GM23338 (cell line): ENCODE measurements around the gene PIK3C2G. TPM values are rescaled to one million over a fixed set of nuclear protein-coding genes. Genes with fewer than 3 reads are reported as not detected.

Experiments used
- ATAC-seq: fragments of 200-7000 bp; cut with Tn5 transposase; 3 replicates; pipeline ENCODE4 v1.9.1; 2020
- DNase-seq: peaks from one replicate; pipeline ENCODE4 v3.0.0-alpha.2; 2015; ENCODE audit warnings: low spot score
- H2AFZ ChIP-seq: fragments of 200-600 bp; sonication (generic); 2 replicates; pipeline ENCODE4 v1.8.0; 2016; ENCODE audit warnings: antibody characterized with exemption, mild to moderate bottlenecking, moderate library complexity
- H3F3A ChIP-seq: fragments of 200-600 bp; sonication (generic); replicated peaks from 2 replicates; pipeline ENCODE4 v1.8.0; 2017; ENCODE audit warnings: antibody characterized with exemption, mixed run types, low read depth
- H3K27ac ChIP-seq: fragments of 200-600 bp; sonication (generic); 2 replicates; pipeline ENCODE4 v1.6.1; 2016; ENCODE audit warnings: low read depth
- H3K27me3 ChIP-seq: fragments of 200-600 bp; sonication (generic); 2 replicates; pipeline ENCODE4 v1.8.0; 2016; ENCODE audit warnings: mild to moderate bottlenecking, mixed run types, moderate library complexity; ENCODE audit not compliant: insufficient read depth
- H3K36me3 ChIP-seq: fragments of 200-600 bp; sonication (generic); 2 replicates; pipeline ENCODE4 v1.8.0; 2016; ENCODE audit warnings: mild to moderate bottlenecking; ENCODE audit not compliant: insufficient read depth
- H3K4me1 ChIP-seq: fragments of 200-600 bp; sonication (generic); 2 replicates; pipeline ENCODE4 v1.8.0; 2016; ENCODE audit warnings: mild to moderate bottlenecking, moderate library complexity; ENCODE audit not compliant: insufficient read depth
- H3K4me2 ChIP-seq: fragments of 200-600 bp; sonication (generic); 2 replicates; pipeline ENCODE4 v1.7.1; 2017; ENCODE audit warnings: mixed run types
- H3K4me3 ChIP-seq: fragments of 200-600 bp; sonication (generic); 2 replicates; pipeline ENCODE4 v1.6.1; 2016; ENCODE audit warnings: mixed run types
- H3K79me2 ChIP-seq: fragments of 200-600 bp; sonication (generic); replicated peaks from 2 replicates; pipeline ENCODE4 v1.8.0; 2017; ENCODE audit warnings: mild to moderate bottlenecking; ENCODE audit not compliant: insufficient read depth
- H3K9me2 ChIP-seq: fragments of 200-600 bp; sonication (generic); 2 replicates; pipeline ENCODE4 v1.8.0; 2017; ENCODE audit not compliant: insufficient read depth
- H4K20me1 ChIP-seq: fragments of 200-600 bp; sonication (generic); replicated peaks from 2 replicates; pipeline ENCODE4 v1.8.0; 2017; ENCODE audit warnings: mild to moderate bottlenecking; ENCODE audit not compliant: insufficient read depth
- H3K27ac Mint-ChIP-seq: 2 replicates; pipeline ENCODE4 v1.8.0; 2020; ENCODE audit warnings: inconsistent platforms, mild to moderate bottlenecking, moderate library complexity, mixed read lengths
- H3K27me3 Mint-ChIP-seq: 3 replicates; pipeline ENCODE4 v1.8.0; 2022; ENCODE audit warnings: low read depth, mild to moderate bottlenecking, moderate library complexity, mixed read lengths, inconsistent platforms; ENCODE audit not compliant: insufficient read depth, poor library complexity
- H3K36me3 Mint-ChIP-seq: 3 replicates; pipeline ENCODE4 v1.8.0; 2021; ENCODE audit warnings: low read depth, mild to moderate bottlenecking, inconsistent platforms, moderate library complexity, mixed read lengths
- H3K4me1 Mint-ChIP-seq: 3 replicates; pipeline ENCODE4 v1.8.0; 2020; ENCODE audit warnings: mild to moderate bottlenecking, inconsistent platforms, mixed read lengths
- H3K4me3 Mint-ChIP-seq: 3 replicates; pipeline ENCODE4 v1.8.0; 2021; ENCODE audit warnings: moderate library complexity, mild to moderate bottlenecking, inconsistent platforms, mixed read lengths
- H3K9me3 Mint-ChIP-seq: 3 replicates; pipeline ENCODE4 v1.8.0; 2020; ENCODE audit warnings: moderate library complexity, mild to moderate bottlenecking, inconsistent platforms, mixed read lengths
- CREB1 ChIP-seq: fragments of 250-450 bp; sonication (Bioruptor Pico); IDR thresholded peaks from 2 replicates; pipeline ENCODE4 v1.5.0; 2020; ENCODE audit warnings: low read depth, mild to moderate bottlenecking, moderate library complexity
- EZH2 ChIP-seq: fragments of 200-600 bp; sonication (generic); IDR thresholded peaks from one replicate; pipeline ENCODE4 v1.8.0; 2017; ENCODE audit warnings: antibody characterized with exemption, mild to moderate bottlenecking, low read depth; ENCODE audit not compliant: unreplicated experiment
- EZH2phosphoT487 ChIP-seq: fragments of 200-600 bp; sonication (generic); IDR thresholded peaks from one replicate; pipeline ENCODE4 v1.8.1; 2018; ENCODE audit warnings: antibody characterized with exemption; ENCODE audit not compliant: unreplicated experiment
- JUNB ChIP-seq: IDR thresholded peaks from one replicate; pipeline ENCODE4 v1.6.1; 2016; ENCODE audit warnings: antibody characterized with exemption; ENCODE audit not compliant: unreplicated experiment
- NANOG ChIP-seq: IDR thresholded peaks from 2 replicates; pipeline ENCODE4 v1.6.1; 2016; ENCODE audit warnings: antibody characterized with exemption, borderline replicate concordance
- ZNF114 ChIP-seq: fragments of 250-450 bp; sonication (Bioruptor Pico); IDR thresholded peaks from 2 replicates; pipeline ENCODE4 v1.5.0; 2020; ENCODE audit warnings: mild to moderate bottlenecking, moderate library complexity
- polyA plus RNA-seq: library from polyadenylated mRNA; unstranded; fragments of >200 nt; fragmentation: Nextera tagmentation; extraction: Ambion mirVana; gene quantifications from 2 replicates; pipeline ENCODE4 v1.2.1, GENCODE V29; 2016
- total RNA-seq: library from RNA; depleted of rRNA; stranded (reverse); fragments of >200 nt; shearing (Covaris generic); gene quantifications from 2 replicates; pipeline ENCODE4 v1.2.3, GENCODE V29; 2014
- TF ChIP-seq, protein P1 (sequence below): IDR thresholded peaks from one replicate; pipeline ENCODE4 v1.6.1; 2018; ENCODE audit warnings: antibody characterized with exemption; ENCODE audit not compliant: unreplicated experiment
- TF ChIP-seq, protein P2 (sequence below), 2 experiments: fragments of 200-600 bp in 1 of 2; sonication (generic) in 1 of 2; conservative IDR thresholded peaks; 2 replicates each; pipeline versions ENCODE4 v1.5.1 to v1.6.1; 2016 to 2017; ENCODE audit warnings: antibody characterized with exemption in 2 of 2, low read depth in 2 of 2, mild to moderate bottlenecking in 2 of 2, moderate library complexity in 1 of 2
- TF ChIP-seq, protein P3 (sequence below): IDR thresholded peaks from 2 replicates; pipeline ENCODE4 v1.6.1; 2016; ENCODE audit warnings: antibody characterized with exemption

Gene PIK3C2G
- total and polyA plus RNA-seq, 2 experiments from 2014 or later = not detected

DNA sequence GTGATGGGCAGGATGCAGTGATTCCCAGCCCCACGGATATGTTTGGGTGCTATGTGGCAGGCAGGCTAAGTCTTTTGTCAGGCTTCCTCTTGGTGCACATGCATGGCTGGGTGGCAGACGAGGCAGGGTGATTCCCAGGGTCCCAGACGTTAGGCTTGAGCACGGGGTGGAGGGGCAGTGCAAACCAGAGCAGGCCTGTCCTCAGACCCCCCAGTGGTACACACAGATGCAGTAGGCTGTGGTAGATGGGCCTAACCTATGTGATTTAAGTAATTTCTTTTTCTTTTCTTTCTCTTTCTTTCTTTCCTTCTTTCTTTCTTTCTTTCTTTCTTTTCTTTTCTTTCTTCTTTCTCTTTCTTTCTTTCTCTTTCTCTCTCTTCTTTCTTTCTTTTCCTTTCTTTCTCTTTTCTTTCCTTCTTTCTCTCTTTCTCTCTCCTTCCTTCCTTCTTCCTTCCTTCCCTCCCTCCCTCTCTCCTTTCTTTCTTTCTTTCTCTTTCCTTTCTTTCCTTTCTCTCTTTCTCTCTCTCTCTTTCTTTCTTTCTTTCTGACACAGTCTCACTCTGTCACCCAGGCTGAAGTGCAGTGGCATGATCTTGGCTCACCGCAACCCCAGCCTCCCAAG lies 41.6 kb downstream of the PIK3C2G start (continued):
- TF ChIP-seq, protein P1, sequence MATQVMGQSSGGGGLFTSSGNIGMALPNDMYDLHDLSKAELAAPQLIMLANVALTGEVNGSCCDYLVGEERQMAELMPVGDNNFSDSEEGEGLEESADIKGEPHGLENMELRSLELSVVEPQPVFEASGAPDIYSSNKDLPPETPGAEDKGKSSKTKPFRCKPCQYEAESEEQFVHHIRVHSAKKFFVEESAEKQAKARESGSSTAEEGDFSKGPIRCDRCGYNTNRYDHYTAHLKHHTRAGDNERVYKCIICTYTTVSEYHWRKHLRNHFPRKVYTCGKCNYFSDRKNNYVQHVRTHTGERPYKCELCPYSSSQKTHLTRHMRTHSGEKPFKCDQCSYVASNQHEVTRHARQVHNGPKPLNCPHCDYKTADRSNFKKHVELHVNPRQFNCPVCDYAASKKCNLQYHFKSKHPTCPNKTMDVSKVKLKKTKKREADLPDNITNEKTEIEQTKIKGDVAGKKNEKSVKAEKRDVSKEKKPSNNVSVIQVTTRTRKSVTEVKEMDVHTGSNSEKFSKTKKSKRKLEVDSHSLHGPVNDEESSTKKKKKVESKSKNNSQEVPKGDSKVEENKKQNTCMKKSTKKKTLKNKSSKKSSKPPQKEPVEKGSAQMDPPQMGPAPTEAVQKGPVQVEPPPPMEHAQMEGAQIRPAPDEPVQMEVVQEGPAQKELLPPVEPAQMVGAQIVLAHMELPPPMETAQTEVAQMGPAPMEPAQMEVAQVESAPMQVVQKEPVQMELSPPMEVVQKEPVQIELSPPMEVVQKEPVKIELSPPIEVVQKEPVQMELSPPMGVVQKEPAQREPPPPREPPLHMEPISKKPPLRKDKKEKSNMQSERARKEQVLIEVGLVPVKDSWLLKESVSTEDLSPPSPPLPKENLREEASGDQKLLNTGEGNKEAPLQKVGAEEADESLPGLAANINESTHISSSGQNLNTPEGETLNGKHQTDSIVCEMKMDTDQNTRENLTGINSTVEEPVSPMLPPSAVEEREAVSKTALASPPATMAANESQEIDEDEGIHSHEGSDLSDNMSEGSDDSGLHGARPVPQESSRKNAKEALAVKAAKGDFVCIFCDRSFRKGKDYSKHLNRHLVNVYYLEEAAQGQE = no peak
- no peak for TF ChIP-seq CREB1 (CRISPR knock-in tag)
- TF ChIP-seq, protein P2, sequence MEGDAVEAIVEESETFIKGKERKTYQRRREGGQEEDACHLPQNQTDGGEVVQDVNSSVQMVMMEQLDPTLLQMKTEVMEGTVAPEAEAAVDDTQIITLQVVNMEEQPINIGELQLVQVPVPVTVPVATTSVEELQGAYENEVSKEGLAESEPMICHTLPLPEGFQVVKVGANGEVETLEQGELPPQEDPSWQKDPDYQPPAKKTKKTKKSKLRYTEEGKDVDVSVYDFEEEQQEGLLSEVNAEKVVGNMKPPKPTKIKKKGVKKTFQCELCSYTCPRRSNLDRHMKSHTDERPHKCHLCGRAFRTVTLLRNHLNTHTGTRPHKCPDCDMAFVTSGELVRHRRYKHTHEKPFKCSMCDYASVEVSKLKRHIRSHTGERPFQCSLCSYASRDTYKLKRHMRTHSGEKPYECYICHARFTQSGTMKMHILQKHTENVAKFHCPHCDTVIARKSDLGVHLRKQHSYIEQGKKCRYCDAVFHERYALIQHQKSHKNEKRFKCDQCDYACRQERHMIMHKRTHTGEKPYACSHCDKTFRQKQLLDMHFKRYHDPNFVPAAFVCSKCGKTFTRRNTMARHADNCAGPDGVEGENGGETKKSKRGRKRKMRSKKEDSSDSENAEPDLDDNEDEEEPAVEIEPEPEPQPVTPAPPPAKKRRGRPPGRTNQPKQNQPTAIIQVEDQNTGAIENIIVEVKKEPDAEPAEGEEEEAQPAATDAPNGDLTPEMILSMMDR (conservative IDR thresholded peaks at IDR 0.05; ENCODE audit: low read depth in 2 of 2) = no peak
- no peak for TF ChIP-seq NANOG
- TF ChIP-seq EZH2 = no peak
- no peak for TF ChIP-seq ZNF114 (CRISPR knock-in tag)
- TF ChIP-seq EZH2phosphoT487 = no peak
- TF ChIP-seq, protein P3, sequence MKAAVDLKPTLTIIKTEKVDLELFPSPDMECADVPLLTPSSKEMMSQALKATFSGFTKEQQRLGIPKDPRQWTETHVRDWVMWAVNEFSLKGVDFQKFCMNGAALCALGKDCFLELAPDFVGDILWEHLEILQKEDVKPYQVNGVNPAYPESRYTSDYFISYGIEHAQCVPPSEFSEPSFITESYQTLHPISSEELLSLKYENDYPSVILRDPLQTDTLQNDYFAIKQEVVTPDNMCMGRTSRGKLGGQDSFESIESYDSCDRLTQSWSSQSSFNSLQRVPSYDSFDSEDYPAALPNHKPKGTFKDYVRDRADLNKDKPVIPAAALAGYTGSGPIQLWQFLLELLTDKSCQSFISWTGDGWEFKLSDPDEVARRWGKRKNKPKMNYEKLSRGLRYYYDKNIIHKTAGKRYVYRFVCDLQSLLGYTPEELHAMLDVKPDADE = no peak
- no peak for TF ChIP-seq JUNB

DNA sequence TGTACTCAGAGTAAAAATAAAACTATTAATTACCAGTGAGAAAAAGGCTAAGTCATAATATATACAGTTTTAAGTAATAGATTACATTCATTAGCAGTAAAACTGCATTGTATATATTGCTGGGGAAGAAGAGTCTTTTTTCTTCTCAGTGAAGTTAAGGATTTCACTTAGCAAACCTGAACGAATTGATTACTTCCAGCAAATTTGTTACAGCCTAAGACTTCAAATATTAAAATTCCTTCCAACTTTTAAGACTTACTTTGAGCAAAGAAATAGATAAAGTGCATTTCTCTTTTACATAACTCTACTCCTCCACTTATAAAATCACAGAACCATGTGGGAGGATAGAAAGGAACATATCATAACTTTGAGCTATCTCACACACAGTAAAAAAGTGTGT lies 43.3 kb downstream of the PIK3C2G start:
- no peak for TF ChIP-seq ZNF114 (CRISPR knock-in tag)
- no peak for ATAC-seq
- Histone ChIP-seq H3K27ac (no peak overlapping the region), H3K9me2 (0 out of 2 replicates have a peak, but pooled peaks cover 4% of the 10 kb centered on the region), H3K4me3 (no peak overlapping the region), H3K4me2 (no peak overlapping the region), H2AFZ (no peak overlapping the region), H4K20me1 (no peaks in the 10 kb centered on the region), H3K79me2 (no peaks in the 10 kb centered on the region), H3K36me3 (no peaks in the 10 kb centered on the region), H3F3A (no peaks in the 10 kb centered on the region), H3K27me3 (no peaks in the 10 kb centered on the region), H3K4me1 (peaks cover 8% of the 10 kb centered on the region)
- Mint-ChIP-seq H3K9me3 (peaks cover 16% of the 10 kb centered on the region), H3K36me3 (peaks cover 28% of the 10 kb centered on the region; the same call in 1 of the 3 replicates), H3K27ac (no peak overlapping the region), H3K4me3 (no peak overlapping the region), H3K4me1 (peaks cover 4% of the 10 kb centered on the region), H3K27me3 (peaks cover 5% of the 10 kb centered on the region)
- DNase-seq = no peak
